B cell (primary cell): Measurements from ENCODE around the gene GIGYF2.

Experiments used
- EZH2 ChIP-seq: IDR thresholded peaks from 2 replicates; pipeline ENCODE4 v1.6.1; 2012; ENCODE audit warnings: borderline replicate concordance, low read depth, mild to moderate bottlenecking, moderate library complexity, low read length; ENCODE audit not compliant: insufficient read depth, poor library complexity, severe bottlenecking
- TF ChIP-seq, protein P1 (sequence below): fragments of 200-600 bp; IDR thresholded peaks from one replicate; pipeline ENCODE4 v1.8.0; 2022; ENCODE audit warnings: antibody characterized with exemption, mild to moderate bottlenecking

DNA sequence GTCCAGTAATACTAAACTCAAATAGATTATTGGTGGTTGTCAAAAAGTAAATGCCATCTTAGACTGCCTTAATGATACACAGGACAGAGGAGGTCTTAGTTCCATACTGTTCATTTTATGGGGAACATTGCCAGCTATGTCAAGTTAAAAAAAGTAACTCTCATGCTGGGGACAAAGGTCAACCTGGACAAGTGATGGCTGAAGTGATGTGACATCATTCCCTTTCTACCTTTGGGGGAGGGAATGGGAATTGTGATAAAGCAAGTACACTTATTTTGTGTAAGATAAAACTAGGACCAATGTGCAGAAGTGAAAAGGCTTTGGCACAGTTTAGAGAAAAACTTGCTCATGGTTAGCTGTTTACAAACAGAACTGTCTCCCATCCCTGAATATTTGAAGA, 148.9 kb downstream of the GIGYF2 start:
- TF ChIP-seq, protein P1, sequence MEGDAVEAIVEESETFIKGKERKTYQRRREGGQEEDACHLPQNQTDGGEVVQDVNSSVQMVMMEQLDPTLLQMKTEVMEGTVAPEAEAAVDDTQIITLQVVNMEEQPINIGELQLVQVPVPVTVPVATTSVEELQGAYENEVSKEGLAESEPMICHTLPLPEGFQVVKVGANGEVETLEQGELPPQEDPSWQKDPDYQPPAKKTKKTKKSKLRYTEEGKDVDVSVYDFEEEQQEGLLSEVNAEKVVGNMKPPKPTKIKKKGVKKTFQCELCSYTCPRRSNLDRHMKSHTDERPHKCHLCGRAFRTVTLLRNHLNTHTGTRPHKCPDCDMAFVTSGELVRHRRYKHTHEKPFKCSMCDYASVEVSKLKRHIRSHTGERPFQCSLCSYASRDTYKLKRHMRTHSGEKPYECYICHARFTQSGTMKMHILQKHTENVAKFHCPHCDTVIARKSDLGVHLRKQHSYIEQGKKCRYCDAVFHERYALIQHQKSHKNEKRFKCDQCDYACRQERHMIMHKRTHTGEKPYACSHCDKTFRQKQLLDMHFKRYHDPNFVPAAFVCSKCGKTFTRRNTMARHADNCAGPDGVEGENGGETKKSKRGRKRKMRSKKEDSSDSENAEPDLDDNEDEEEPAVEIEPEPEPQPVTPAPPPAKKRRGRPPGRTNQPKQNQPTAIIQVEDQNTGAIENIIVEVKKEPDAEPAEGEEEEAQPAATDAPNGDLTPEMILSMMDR, result no peak
- no peak for TF ChIP-seq EZH2
